Ishikawa (cell line): ENCODE data around the gene ABCA7.

ENCODE experiments used
- CEBPB ChIP-seq: IDR thresholded peaks from 2 replicates; pipeline ENCODE4 v1.6.1; 2012
- CREB1 ChIP-seq: IDR thresholded peaks from 2 replicates; pipeline ENCODE4 v1.6.1; 2012; ENCODE audit warnings: low read depth
- EGR1 ChIP-seq: IDR thresholded peaks from 2 replicates; pipeline ENCODE4 v1.6.1; 2012
- EP300 ChIP-seq: IDR thresholded peaks from 2 replicates; pipeline ENCODE4 v1.6.1; 2012; ENCODE audit warnings: borderline replicate concordance
- FOXM1 ChIP-seq: IDR thresholded peaks from 2 replicates; pipeline ENCODE4 v1.6.1; 2012; ENCODE audit warnings: low read depth, borderline replicate concordance
- NFIC ChIP-seq: IDR thresholded peaks from 2 replicates; pipeline ENCODE4 v1.6.1; 2012
- RAD21 ChIP-seq: IDR thresholded peaks from 2 replicates; pipeline ENCODE4 v1.6.1; 2012; ENCODE audit warnings: low read depth
- REST ChIP-seq: IDR thresholded peaks from 2 replicates; pipeline ENCODE4 v1.6.1; 2012; ENCODE audit warnings: low read depth, mild to moderate bottlenecking
- TAF1 ChIP-seq: IDR thresholded peaks from 2 replicates; pipeline ENCODE4 v1.6.1; 2012; ENCODE audit warnings: low read depth, mild to moderate bottlenecking
- TCF12 ChIP-seq: IDR thresholded peaks from 2 replicates; pipeline ENCODE4 v1.6.1; 2012; ENCODE audit warnings: low read depth
- TEAD4 ChIP-seq: IDR thresholded peaks from 2 replicates; pipeline ENCODE4 v1.6.1; 2012
- YY1 ChIP-seq: IDR thresholded peaks from 2 replicates; pipeline ENCODE4 v1.6.1; 2012; ENCODE audit warnings: low read depth
- ZBTB7A ChIP-seq: IDR thresholded peaks from 2 replicates; pipeline ENCODE4 v1.6.1; 2012; ENCODE audit warnings: low read depth
- TF ChIP-seq, protein P1 (sequence below): IDR thresholded peaks from 2 replicates; pipeline ENCODE4 v1.6.1; 2012
- TF ChIP-seq, protein P2 (sequence below): IDR thresholded peaks from 2 replicates; pipeline ENCODE4 v1.6.1; 2012

ABCA7 gene

GRCh38 chr19:1081301-1082164 is 41.6 kb downstream of the ABCA7 start:
- TF ChIP-seq, protein P1, sequence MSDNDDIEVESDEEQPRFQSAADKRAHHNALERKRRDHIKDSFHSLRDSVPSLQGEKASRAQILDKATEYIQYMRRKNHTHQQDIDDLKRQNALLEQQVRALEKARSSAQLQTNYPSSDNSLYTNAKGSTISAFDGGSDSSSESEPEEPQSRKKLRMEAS, result no peak
- TF ChIP-seq EGR1 (no peak), FOXM1 (no peak), TAF1 (no peak), ZBTB7A (no peak), YY1 (no peak), NFIC (no peak), CREB1 (no peak), TEAD4 (no peak), TCF12 (no peak), REST (no peak), RAD21 (no peak)
- TF ChIP-seq, protein P2, sequence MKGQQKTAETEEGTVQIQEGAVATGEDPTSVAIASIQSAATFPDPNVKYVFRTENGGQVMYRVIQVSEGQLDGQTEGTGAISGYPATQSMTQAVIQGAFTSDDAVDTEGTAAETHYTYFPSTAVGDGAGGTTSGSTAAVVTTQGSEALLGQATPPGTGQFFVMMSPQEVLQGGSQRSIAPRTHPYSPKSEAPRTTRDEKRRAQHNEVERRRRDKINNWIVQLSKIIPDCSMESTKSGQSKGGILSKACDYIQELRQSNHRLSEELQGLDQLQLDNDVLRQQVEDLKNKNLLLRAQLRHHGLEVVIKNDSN, result no peak

- TF ChIP-seq EGR1 (no peak), TCF12 (no peak), FOXM1 (no peak), EP300 (no peak), REST (no peak), CREB1 (no peak; the same call in 1 of the 2 replicates), CEBPB (no peak), TEAD4 (no peak), NFIC (no peak), ZBTB7A (no peak), TAF1 (no peak), RAD21 (no peak), YY1 (no peak)
- TF ChIP-seq, protein P2, result peak; percentile 81
- TF ChIP-seq, protein P1, result peak; percentile 84
These were observed 42.4 kb downstream of the ABCA7 start for GRCh38 chr19:1082165-1082927.

DNA sequence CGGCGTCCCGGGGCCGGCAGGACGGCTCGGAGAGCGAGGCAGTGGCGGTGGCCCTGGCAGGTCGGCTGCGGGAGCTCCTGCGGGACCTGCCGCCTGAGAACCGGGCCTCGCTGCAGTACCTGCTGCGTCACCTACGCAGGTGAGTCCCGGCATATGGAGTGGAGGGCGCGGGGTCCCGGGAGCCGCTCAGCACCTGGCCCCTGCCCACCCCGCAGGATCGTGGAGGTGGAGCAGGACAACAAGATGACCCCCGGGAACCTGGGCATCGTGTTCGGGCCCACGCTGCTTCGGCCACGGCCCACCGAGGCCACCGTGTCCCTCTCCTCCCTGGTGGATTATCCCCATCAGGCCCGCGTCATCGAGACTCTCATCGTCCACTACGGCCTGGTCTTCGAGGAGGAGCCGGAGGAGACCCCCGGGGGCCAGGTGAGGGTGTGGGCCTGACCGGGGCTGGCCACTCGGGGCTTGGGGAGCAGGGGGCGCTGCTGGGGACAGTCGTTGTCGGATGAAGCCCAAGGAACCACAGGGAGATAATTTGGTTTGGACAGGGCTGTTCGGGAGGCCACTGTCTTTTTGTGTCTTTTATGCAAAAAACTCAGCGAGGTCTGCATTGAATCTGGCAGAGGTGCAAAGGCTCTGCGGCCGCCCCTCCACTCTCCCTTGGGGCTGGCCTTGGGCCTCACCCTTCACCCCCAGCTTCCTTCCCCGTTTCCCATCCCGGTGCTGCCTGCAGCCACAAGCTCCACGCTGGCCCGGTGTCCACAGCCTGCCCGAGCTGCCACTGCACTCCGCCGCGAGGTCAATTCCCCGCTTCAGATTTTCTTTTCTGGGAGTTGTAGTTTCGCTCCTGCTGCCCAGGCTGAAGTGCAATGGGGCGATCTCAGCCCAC is 43.3 kb downstream of the ABCA7 start:
- TF ChIP-seq TCF12, result no peak
- no peak for TF ChIP-seq EP300
- no peak for TF ChIP-seq NFIC
- no peak for TF ChIP-seq EGR1
- no peak for TF ChIP-seq CREB1
- no peak for TF ChIP-seq FOXM1
- no peak for TF ChIP-seq ZBTB7A
- no peak for TF ChIP-seq TAF1
- TF ChIP-seq REST, result no peak
- no peak for TF ChIP-seq CEBPB
- TF ChIP-seq RAD21, result no peak
- no peak for TF ChIP-seq YY1
- TF ChIP-seq, protein P1, result no peak
